BLaER1 treated with 17β-estradiol and CSF1 and Interleukin-3, amounts not matched to agents 10 nM and 100 nM (cell line): Measurements from ENCODE around the gene FBXW4.

Source experiments
- H3K27ac ChIP-seq, 11 experiments: shearing (Covaris generic); formaldehyde crosslinking; 2 replicates each; pipeline ENCODE4 v1.8.1; 2022
- H3K27me3 ChIP-seq, 11 experiments: shearing (Covaris generic); formaldehyde crosslinking; 2 replicates each; pipeline ENCODE4 v1.8.1; 2022
- H3K36me3 ChIP-seq, 11 experiments: shearing (Covaris generic); formaldehyde crosslinking; 2 replicates each; pipeline ENCODE4 v1.8.1; 2022
- H3K4me1 ChIP-seq, 10 experiments: shearing (Covaris generic); formaldehyde crosslinking; 2 replicates each; pipeline ENCODE4 v1.8.1; 2022
- H3K4me2 ChIP-seq, 11 experiments: shearing (Covaris generic); formaldehyde crosslinking; 2 replicates each; pipeline ENCODE4 v1.8.1; 2022
- H3K4me3 ChIP-seq, 10 experiments: shearing (Covaris generic); formaldehyde crosslinking; 2 replicates each; pipeline ENCODE4 v1.8.1; 2022
- H3K9ac ChIP-seq, 11 experiments: shearing (Covaris generic); formaldehyde crosslinking; 2 replicates each; pipeline ENCODE4 v1.8.1; 2022
- H3K9me3 ChIP-seq, 11 experiments: shearing (Covaris generic); formaldehyde crosslinking; replicated peaks in 1 of 11; 2 replicates each; pipeline ENCODE4 v1.8.1; 2022
- H4K20me1 ChIP-seq, 11 experiments: shearing (Covaris generic); formaldehyde crosslinking; 2 replicates each; pipeline ENCODE4 v1.8.1; 2022
- Cebpa-rat ChIP-seq, 11 experiments: shearing (Covaris generic); IDR thresholded peaks; 2 replicates each; pipeline ENCODE4 v1.8.1; 2022

FBXW4 gene

DNA sequence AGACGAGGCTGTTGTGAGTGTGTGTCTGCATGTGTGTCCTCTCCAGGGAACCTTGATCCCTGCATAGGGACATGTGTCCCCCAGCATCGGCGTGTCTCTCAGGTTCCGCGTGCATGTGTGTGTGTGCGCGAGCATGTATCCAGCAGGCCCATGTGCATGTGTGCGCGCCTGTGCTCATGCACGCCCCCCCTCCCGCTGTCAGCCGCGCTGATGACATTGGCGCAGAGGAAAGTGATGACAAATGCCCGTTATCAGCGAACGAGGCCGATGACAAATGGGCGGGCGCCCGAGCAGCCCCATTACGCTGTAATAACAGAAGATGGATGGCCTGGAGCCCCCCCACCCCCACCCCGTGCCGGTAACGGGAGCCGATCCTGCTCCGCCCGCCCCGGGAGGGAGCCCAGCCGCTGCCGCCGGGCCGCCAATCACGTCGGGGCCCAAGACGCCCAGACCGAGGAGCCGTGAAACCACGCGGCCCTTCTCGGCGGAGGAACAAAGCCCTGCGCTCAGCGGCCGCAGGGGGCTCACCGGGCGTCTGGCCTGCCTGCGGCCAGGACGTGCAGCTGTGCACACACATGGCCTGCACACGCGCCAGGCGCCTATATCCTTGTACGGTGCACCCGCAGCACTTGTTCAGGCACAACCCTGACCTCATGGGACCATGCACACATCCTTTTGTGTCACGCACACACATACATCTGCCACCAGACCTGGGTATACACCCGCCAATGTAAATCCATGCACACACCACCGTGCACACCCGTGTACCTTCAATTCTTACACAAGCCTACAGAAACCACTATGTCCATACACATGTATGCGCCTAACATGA, 128.4 kb downstream of the FBXW4 start:
- H4K20me1 ChIP-seq, result no peaks in the 10 kb centered on the region; a peak in 3 of 22 replicates
- H3K27me3 ChIP-seq, result peaks cover 36 to 52% (median 44%) of the 10 kb centered on the region in 11 experiments
- H3K9ac ChIP-seq, result no peak overlapping the region
- no peaks in the 10 kb centered on the region for H3K9me3 ChIP-seq
- H3K36me3 ChIP-seq, result no peaks in the 10 kb centered on the region
- H3K4me1 ChIP-seq, result peaks cover 9 to 38% (median 17%) of the 10 kb centered on the region in 10 experiments
- H3K27ac ChIP-seq, result no peak overlapping the region
- peak overlapping the region; percentile 30 to 55 (median 38); a peak in 19 of 22 replicates for H3K4me2 ChIP-seq
- no peak for TF ChIP-seq Cebpa-rat (IDR thresholded peaks at IDR 0.05)
- H3K4me3 ChIP-seq, result no peak overlapping the region

DNA sequence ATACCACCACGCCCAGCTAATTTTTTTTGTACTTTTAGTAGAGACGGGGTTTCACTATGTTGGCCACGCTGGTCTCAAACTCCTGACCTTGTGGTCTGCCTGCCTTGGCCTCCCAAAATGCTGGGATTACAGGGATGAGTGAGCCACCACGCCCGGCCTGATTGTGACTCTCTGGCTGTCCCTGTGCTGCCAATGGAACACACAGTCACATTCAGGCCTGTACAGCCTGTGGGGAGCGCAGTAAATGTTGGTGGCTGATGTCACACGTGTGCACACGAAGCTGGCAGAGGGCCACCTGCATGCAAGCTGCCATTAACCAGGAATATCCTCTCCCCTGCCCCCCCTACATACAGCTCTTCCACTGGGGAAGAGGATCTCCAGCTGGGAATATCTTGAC, 129.0 kb downstream of the FBXW4 start:
- Histone ChIP-seq H3K27ac (no peak overlapping the region), H3K27me3 (peaks cover 36 to 52% (median 44%) of the 10 kb centered on the region in 11 experiments), H3K4me2 (peak overlapping the region in 3 of 11 experiments; percentile 42 to 49 (median 44); a peak in 3 of 22 replicates), H3K4me3 (no peak overlapping the region), H4K20me1 (no peaks in the 10 kb centered on the region; a peak in 3 of 22 replicates), H3K36me3 (no peaks in the 10 kb centered on the region), H3K9me3 (no peaks in the 10 kb centered on the region), H3K4me1 (peaks cover 5 to 41% (median 18%) of the 10 kb centered on the region in 10 experiments), H3K9ac (no peak overlapping the region)
- TF ChIP-seq Cebpa-rat (IDR thresholded peaks at IDR 0.05), result no peak

DNA sequence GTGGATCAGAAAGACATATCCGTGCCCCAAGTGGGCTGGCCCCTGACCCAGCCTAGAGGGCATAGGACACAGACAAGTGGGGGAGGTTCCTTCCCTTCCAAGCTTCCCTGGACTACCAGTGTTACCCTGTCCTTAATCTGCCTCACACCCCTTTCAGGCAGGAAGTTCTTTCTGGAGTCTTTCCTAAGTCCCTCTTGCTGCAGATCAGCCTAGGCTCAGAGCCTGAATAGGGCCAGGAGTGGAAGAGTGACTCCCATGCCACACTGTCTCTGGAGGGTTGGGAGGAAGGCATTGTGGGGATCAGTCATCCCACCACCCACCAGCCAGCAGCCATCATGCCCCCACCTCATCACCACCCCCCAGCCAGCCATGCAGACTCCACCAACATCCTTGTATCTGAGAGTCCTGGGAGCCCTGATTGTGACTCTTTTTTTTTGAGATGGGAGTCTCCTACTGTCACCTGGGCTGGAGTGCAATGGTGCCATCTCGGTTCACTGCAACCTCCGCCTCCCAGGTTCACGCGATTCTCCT, 129.5 kb downstream of the FBXW4 start:
- no peaks in the 10 kb centered on the region for H3K9me3 ChIP-seq

DNA sequence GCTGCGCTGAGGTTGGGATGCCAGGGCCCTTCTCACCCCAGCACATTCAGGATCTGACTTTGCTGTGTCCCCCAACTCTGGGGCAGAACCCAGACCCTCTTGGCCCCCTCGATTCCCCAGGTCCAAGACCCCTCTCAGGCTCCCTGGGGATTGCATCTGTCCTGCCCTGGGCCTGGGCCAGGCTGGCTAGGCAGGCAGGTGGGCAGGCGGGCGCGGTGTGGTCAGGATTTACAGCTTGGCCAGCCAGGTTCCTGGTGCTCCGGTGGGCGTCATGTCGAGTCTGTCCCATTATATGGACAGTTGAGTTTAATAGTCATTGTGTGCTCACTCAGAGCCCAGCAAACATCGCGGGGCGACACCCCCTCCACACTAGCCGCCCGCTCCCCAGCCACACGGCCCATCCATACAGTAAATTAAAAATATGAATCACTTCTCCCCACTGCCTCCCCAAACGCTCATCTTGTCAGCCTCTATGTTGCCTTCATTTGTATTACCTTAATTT, 130.4 kb downstream of the FBXW4 start:
- Histone ChIP-seq H3K27ac (no peak overlapping the region), H3K9ac (no peak overlapping the region), H3K4me3 (no peak overlapping the region), H3K9me3 (no peaks in the 10 kb centered on the region), H3K36me3 (no peaks in the 10 kb centered on the region), H3K27me3 (peaks cover 32 to 47% (median 40%) of the 10 kb centered on the region in 11 experiments), H3K4me2 (no peak overlapping the region), H3K4me1 (peaks cover 9 to 38% (median 22%) of the 10 kb centered on the region in 10 experiments; a peak in 19 of 20 replicates), H4K20me1 (no peaks in the 10 kb centered on the region; a peak in 3 of 22 replicates)
- no peak for TF ChIP-seq Cebpa-rat (IDR thresholded peaks at IDR 0.05)

More for the DNA sequence above, 129.5 kb downstream of the FBXW4 start:
- H3K27me3 ChIP-seq, result peaks cover 36 to 52% (median 44%) of the 10 kb centered on the region in 11 experiments
- no peaks in the 10 kb centered on the region for H3K36me3 ChIP-seq
- no peak overlapping the region for H3K9ac ChIP-seq
- no peak overlapping the region for H3K4me3 ChIP-seq
- no peak overlapping the region for H3K4me2 ChIP-seq
- H3K27ac ChIP-seq, result no peak overlapping the region
- H3K4me1 ChIP-seq, result peaks cover 5 to 41% (median 18%) of the 10 kb centered on the region in 10 experiments; a peak in 19 of 20 replicates
- no peak for TF ChIP-seq Cebpa-rat (IDR thresholded peaks at IDR 0.05)
- no peaks in the 10 kb centered on the region; a peak in 3 of 22 replicates for H4K20me1 ChIP-seq

DNA sequence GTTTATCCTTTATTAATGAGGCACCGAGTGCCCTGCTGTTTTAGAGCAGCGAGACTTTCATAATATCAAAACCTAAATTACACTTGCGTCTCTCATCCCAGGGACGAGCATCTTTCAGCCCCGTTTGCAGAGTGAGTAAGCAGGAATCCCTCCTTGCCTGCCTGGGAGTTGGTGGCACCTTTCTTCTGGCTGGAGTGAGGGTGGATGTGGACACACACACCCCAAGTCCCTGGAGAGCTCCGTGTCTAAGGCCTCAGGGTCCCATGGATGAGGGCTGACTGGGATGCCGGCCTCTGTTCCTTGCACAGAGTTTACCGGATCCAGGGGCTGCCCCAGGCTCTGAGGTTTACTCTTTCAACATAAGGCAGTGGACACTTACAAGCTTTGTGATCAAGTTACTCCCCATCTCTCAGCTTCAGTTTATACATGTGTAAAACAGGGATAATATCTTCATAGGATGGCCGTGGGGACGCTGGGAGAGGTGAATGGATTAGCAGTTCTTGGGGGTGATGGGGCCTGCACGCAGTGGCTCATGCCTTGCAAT, 131.4 kb downstream of the FBXW4 start:
- Histone ChIP-seq H3K27me3 (peaks cover 24 to 37% (median 32%) of the 10 kb centered on the region in 11 experiments), H3K9me3 (no peaks in the 10 kb centered on the region), H3K4me3 (no peak overlapping the region), H3K4me1 (peaks cover 14 to 37% (median 25%) of the 10 kb centered on the region in 10 experiments), H3K4me2 (no peak overlapping the region), H4K20me1 (no peaks in the 10 kb centered on the region; a peak in 3 of 22 replicates), H3K27ac (no peak overlapping the region), H3K36me3 (no peaks in the 10 kb centered on the region), H3K9ac (no peak overlapping the region)
- TF ChIP-seq Cebpa-rat (IDR thresholded peaks at IDR 0.05), result no peak

DNA sequence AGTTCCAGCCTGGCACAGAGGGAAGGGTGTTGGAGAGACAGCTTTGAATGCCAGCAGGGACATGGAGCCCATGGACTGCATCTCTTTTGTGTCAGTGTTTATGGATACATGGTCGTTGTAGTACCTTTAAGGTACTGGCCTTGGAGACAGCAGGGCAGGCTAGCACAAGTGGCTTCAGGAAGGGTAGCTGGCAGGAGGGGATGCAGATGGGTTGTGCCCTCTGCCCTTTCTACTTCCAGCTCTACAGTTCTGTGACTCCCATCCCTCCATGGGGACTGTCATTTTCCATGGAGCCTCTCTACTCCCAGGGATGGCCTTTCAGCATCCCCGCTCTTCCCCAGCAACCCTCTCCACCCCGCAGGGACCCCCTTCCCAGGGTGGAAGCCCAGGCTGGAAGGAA, 132.0 kb downstream of the FBXW4 start:
- Histone ChIP-seq H3K9ac (no peak overlapping the region), H3K9me3 (no peaks in the 10 kb centered on the region), H3K27me3 (peaks cover 18 to 32% (median 26%) of the 10 kb centered on the region in 11 experiments), H4K20me1 (no peaks in the 10 kb centered on the region; a peak in 3 of 22 replicates), H3K4me3 (no peak overlapping the region), H3K4me2 (no peak overlapping the region), H3K36me3 (no peaks in the 10 kb centered on the region), H3K27ac (no peak overlapping the region), H3K4me1 (peaks cover 19 to 42% (median 31%) of the 10 kb centered on the region in 10 experiments)
- TF ChIP-seq Cebpa-rat (IDR thresholded peaks at IDR 0.05), result no peak

DNA sequence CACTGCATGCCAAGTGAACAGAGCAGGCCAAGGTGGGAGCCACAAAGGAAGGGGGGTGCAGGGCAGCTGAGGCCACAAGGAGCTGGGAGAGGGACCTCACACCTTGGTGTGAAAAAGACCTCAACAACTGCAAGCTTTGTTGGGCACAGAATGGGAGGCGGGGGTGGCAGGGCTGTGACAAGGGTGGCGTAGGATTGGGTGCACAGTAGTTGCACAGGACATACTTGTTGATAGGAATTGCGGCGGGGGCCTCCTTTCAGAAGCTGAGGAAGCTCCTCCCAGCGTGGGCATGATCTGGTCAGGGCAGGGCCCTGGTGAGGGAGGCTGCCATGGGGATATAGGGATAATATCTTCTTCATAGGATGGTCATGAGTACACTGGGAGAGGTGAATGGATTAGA, 132.7 kb downstream of the FBXW4 start:
- Histone ChIP-seq H3K27me3 (peaks cover 14 to 24% (median 19%) of the 10 kb centered on the region in 11 experiments), H3K36me3 (no peaks in the 10 kb centered on the region), H3K4me1 (peaks cover 25 to 40% (median 34%) of the 10 kb centered on the region in 10 experiments), H3K9me3 (no peaks in the 10 kb centered on the region), H3K9ac (no peak overlapping the region), H3K4me3 (no peak overlapping the region), H3K4me2 (no peak overlapping the region), H4K20me1 (no peaks in the 10 kb centered on the region; a peak in 2 of 22 replicates), H3K27ac (no peak overlapping the region)
- TF ChIP-seq Cebpa-rat (IDR thresholded peaks at IDR 0.05), result no peak

DNA sequence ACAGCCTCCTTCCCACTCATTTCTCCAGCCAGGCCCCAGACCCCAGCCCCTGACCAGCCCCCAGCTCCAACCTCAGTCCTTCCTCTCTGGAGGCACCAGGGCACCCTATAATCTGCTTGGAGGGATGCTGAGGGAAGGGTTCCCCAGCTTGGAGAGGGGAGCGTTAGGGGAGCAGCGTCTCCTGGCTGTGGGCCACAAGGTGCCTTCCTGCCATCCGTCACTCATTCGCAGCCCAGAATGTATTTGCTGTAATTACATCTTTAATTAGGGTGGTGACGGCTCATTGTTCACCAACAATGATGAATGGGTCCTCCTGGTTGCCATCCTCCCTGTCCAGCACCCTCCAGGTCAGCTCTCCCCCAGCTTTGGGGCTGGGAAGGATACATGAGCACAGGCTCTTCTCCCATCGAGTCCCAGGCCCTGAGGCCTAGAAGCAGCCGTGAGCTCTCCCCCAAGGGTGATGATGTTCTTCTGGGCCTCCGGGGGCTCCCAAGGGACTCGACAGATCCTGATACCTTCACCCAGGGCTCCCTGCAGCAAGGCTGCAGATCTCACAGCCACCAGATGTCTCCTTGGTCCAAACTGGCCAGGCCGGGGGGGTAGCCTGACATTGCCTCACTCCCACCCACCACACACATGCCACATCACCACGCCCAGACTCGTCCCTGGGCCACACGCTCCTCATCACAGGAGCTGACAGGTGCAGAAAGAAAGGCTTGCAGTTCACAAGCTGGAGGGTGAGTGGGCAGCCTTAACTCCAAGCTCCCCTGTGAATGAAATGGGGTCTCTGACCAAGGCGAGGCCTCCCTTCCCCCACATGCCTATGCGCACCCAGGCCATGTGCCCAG, 133.7 kb downstream of the FBXW4 start:
- H3K27me3 ChIP-seq, result peaks cover 5 to 14% (median 9%) of the 10 kb centered on the region in 11 experiments; a peak in 21 of 22 replicates
- H3K4me2 ChIP-seq, result peak overlapping the region in 8 of 11 experiments; percentile 29 to 59 (median 52); a peak in 14 of 22 replicates
- TF ChIP-seq Cebpa-rat (IDR thresholded peaks at IDR 0.05), result no peak

More for the DNA sequence above, 133.7 kb downstream of the FBXW4 start:
- Histone ChIP-seq H3K4me3 (no peak overlapping the region), H3K9me3 (no peaks in the 10 kb centered on the region), H3K36me3 (no peaks in the 10 kb centered on the region), H3K9ac (0 out of 22 replicates have a peak overlapping the region, but pooled peaks of 1 of the 11 experiments have one; percentile 9), H3K4me1 (peaks cover 25 to 38% (median 33%) of the 10 kb centered on the region in 10 experiments), H4K20me1 (no peaks in the 10 kb centered on the region; a peak in 2 of 22 replicates), H3K27ac (no peak overlapping the region)
